H54 (cell line): Measurements from ENCODE around the gene GARNL3.

Experiments used
- DNase-seq: peaks from one replicate; pipeline ENCODE4 v3.0.0; 2011; ENCODE audit warnings: low spot score, mixed read lengths; ENCODE audit not compliant: insufficient read length
- FAIRE-seq: peaks from 3 replicates; lab custom pipeline; 2011; peaks lifted over from hg19 to GRCh38; lab: Jason Lieb, UNC
- POLR2A ChIP-seq: IDR thresholded peaks from 2 replicates; pipeline ENCODE4 v1.6.1; 2011; ENCODE audit warnings: low read depth, mild to moderate bottlenecking, low read length

Gene GARNL3

GRCh38 chr9:127224883-127225739 lies 39.5 kb upstream of the GARNL3 start:
- FAIRE-seq (no peak), DNase-seq (peak; percentile 100)
- TF ChIP-seq POLR2A, result no peak

- TF ChIP-seq POLR2A, result no peak
- DNase-seq, result peak; percentile 90
- peak; percentile 68 for FAIRE-seq
These were observed 38.6 kb upstream of the GARNL3 start for GRCh38 chr9:127225801-127226625.

- no peak for DNase-seq
- peak; percentile 48 for FAIRE-seq
- no peak for TF ChIP-seq POLR2A
These were observed 34.7 kb upstream of the GARNL3 start for GRCh38 chr9:127229691-127230417.

GRCh38 chr9:127231666-127232065 lies 32.9 kb upstream of the GARNL3 start:
- DNase-seq (no peak), FAIRE-seq (no peak)
- no peak for TF ChIP-seq POLR2A

- TF ChIP-seq POLR2A, result no peak
- no peak for FAIRE-seq
- DNase-seq, result no peak
These were observed 31.6 kb upstream of the GARNL3 start for GRCh38 chr9:127232833-127233549.

GRCh38 chr9:127233550-127233949 lies 31.0 kb upstream of the GARNL3 start:
- DNase-seq (no peak), FAIRE-seq (no peak)
- TF ChIP-seq POLR2A, result no peak

- no peak for TF ChIP-seq POLR2A
- FAIRE-seq (no peak), DNase-seq (no peak)
These were observed 30.6 kb upstream of the GARNL3 start for GRCh38 chr9:127233989-127234388.

GRCh38 chr9:127237801-127238200 lies 26.8 kb upstream of the GARNL3 start:
- TF ChIP-seq POLR2A, result no peak
- DNase-seq, result no peak
- no peak for FAIRE-seq

- DNase-seq (no peak), FAIRE-seq (no peak)
- TF ChIP-seq POLR2A, result no peak
These were observed 23.2 kb upstream of the GARNL3 start for GRCh38 chr9:127241354-127241753.

- DNase-seq (peak; percentile 99), FAIRE-seq (peak; percentile 83)
- peak; percentile 70 for TF ChIP-seq POLR2A
These were observed 19.7 kb upstream of the GARNL3 start for GRCh38 chr9:127244609-127245601.

- FAIRE-seq (no peak), DNase-seq (no peak)
- no peak for TF ChIP-seq POLR2A
These were observed 18.9 kb upstream of the GARNL3 start for GRCh38 chr9:127245637-127246164.

- DNase-seq (no peak), FAIRE-seq (no peak)
- no peak for TF ChIP-seq POLR2A
These were observed 16.3 kb upstream of the GARNL3 start for GRCh38 chr9:127248241-127248640.
